Fibroblast of lung (primary cell): ENCODE results near the gene COL2A1.

Experiments used
- CTCF ChIP-seq, 2 donors: IDR thresholded peaks in 1 of 2; conservative IDR thresholded peaks in 1 of 2; 1 replicate in 1 of 2; 2 replicates in 1 of 2; pipeline ENCODE4 v1.5.1; 2011 to 2012; ENCODE audit warnings: low read length in 2 of 2, control low read depth in 1 of 2, inconsistent platforms in 1 of 2, low read depth in 1 of 2, mild to moderate bottlenecking in 1 of 2
- EZH2 ChIP-seq: IDR thresholded peaks from 2 replicates; pipeline ENCODE4 v1.5.1; 2012; ENCODE audit warnings: low read length, control low read depth, mild to moderate bottlenecking; ENCODE audit errors: missing control alignments

DNA sequence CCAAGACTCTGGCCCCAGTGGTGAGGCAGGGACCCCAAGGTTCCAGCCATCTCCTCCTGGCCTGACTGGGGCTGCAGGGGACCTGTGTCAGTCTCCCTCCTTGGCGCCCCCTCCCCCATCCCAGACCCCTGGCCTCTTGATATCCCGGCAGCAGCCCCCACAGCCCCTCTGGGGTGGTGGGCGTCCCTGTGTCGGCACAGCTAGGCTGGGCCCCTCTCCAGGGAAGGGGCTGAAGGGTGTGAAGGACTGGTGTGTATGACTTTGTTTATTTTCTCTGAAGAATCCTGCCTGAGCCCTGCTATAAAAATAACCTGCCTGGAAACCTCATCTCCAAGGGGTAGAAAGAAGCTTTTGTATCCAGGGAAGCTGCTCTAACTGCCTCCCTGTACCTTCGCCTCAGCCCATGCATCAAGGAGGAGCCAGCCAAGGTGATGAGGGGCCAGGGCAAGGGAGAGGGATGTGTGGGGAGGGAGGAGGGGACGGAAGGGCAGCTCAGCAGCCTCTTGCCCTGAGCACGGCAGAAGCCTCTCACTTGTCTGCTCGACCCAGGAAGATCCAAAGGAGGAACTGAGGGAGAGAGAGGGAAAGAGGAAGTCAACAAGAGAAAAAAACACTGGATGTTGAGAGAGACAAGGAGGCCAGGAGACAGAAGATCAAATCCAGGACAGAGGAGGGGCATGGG, 25.4 kb upstream of the COL2A1 start:
- TF ChIP-seq CTCF (conservative IDR thresholded peaks at IDR 0.05 in 1 of 2, IDR thresholded peaks at IDR 0.05 in 1 of 2; ENCODE audit: low read depth in 1 of 2, low read length in 2 of 2) (no peak), EZH2 (no peak)
